PC-3 (cell line): ENCODE results near the gene C19orf25.

ENCODE experiments used
- EZH2 ChIP-seq: fragments of 300-600 bp; sonication (generic); IDR thresholded peaks from one replicate; pipeline ENCODE4 v1.6.1; 2017; ENCODE audit warnings: antibody characterized with exemption, mild to moderate bottlenecking, low read length; ENCODE audit not compliant: unreplicated experiment
- EZH2phosphoT487 ChIP-seq: fragments of 300-600 bp; sonication (generic); IDR thresholded peaks from 2 replicates; pipeline ENCODE4 v1.6.1; 2018; ENCODE audit warnings: mild to moderate bottlenecking, antibody characterized with exemption, low read length, borderline replicate concordance
- TF ChIP-seq, protein P1 (sequence below): fragments of 300-600 bp; sonication (generic); conservative IDR thresholded peaks from 2 replicates; pipeline ENCODE4 v1.5.1; 2017; ENCODE audit warnings: antibody characterized with exemption, low read depth, mild to moderate bottlenecking, low read length

DNA sequence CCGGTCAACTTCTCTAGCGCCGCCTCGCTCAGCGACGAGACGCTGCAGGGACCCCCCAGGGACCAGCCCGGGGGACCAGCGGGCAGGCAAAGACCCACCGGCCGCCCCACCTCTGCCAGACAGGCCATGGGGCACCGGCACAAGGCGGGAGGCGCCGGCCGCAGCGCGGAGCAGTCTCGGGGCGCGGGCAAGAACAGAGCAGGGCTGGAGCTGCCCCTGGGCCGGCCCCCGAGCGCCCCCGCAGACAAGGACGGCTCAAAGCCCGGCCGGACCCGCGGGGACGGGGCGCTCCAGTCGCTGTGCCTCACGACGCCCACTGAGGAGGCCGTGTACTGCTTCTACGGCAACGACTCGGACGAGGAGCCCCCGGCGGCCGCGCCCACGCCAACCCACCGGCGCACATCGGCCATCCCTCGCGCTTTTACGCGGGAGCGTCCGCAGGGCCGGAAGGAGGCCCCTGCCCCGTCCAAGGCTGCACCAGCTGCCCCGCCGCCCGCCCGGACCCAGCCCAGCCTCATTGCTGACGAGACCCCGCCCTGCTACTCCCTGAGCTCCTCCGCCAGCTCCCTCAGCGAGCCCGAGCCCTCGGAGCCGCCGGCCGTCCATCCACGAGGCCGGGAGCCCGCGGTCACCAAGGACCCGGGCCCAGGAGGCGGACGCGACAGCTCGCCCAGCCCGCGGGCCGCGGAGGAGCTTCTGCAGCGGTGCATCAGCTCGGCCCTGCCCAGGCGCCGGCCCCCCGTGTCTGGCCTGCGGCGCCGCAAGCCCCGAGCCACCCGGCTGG lies 11.3 kb downstream of the C19orf25 start:
- TF ChIP-seq, protein P1, sequence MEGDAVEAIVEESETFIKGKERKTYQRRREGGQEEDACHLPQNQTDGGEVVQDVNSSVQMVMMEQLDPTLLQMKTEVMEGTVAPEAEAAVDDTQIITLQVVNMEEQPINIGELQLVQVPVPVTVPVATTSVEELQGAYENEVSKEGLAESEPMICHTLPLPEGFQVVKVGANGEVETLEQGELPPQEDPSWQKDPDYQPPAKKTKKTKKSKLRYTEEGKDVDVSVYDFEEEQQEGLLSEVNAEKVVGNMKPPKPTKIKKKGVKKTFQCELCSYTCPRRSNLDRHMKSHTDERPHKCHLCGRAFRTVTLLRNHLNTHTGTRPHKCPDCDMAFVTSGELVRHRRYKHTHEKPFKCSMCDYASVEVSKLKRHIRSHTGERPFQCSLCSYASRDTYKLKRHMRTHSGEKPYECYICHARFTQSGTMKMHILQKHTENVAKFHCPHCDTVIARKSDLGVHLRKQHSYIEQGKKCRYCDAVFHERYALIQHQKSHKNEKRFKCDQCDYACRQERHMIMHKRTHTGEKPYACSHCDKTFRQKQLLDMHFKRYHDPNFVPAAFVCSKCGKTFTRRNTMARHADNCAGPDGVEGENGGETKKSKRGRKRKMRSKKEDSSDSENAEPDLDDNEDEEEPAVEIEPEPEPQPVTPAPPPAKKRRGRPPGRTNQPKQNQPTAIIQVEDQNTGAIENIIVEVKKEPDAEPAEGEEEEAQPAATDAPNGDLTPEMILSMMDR: no peak
- TF ChIP-seq EZH2 (no peak), EZH2phosphoT487 (no peak)
